Type B pancreatic cell (in vitro differentiated cells): ENCODE results near the gene SELENOT. TPM values are rescaled to one million over a fixed set of nuclear protein-coding genes. Genes with fewer than 3 reads are reported as not detected.

Experiments used
- DNase-seq: peaks from one replicate; pipeline ENCODE4 v3.0.0; 2021; ENCODE audit warnings: mixed read lengths; ENCODE audit not compliant: unreplicated experiment; ENCODE audit errors: extremely low spot score
- H3K27ac Mint-ChIP-seq: 2 replicates; pipeline ENCODE4 v1.8.0; 2021; ENCODE audit warnings: mild to moderate bottlenecking, mixed read lengths
- H3K27me3 Mint-ChIP-seq: 2 replicates; pipeline ENCODE4 v1.8.0; 2021; ENCODE audit warnings: mixed read lengths
- H3K36me3 Mint-ChIP-seq: 2 replicates; pipeline ENCODE4 v1.8.0; 2021; ENCODE audit warnings: mixed read lengths
- H3K4me1 Mint-ChIP-seq: one replicate; pipeline ENCODE4 v1.8.0; 2021; ENCODE audit warnings: mixed read lengths; ENCODE audit not compliant: unreplicated experiment
- H3K4me3 Mint-ChIP-seq: 2 replicates; pipeline ENCODE4 v1.8.0; 2021; ENCODE audit warnings: mild to moderate bottlenecking, mixed read lengths
- H3K9me3 Mint-ChIP-seq: 2 replicates; pipeline ENCODE4 v1.8.0; 2021; ENCODE audit warnings: mixed read lengths
- CTCF ChIP-seq: fragments of 200-600 bp; sonication (generic); conservative IDR thresholded peaks from 2 replicates; pipeline ENCODE4 v1.5.0; 2021; ENCODE audit warnings: antibody characterized with exemption, mild to moderate bottlenecking
- total RNA-seq: library from RNA; stranded (reverse); gene quantifications from 2 replicates; pipeline ENCODE4 v1.2.1, GENCODE V29; 2021; ENCODE audit warnings: low replicate concordance

Gene SELENOT
- total RNA-seq, 1 donor from 2014 or later: 73.8 TPM

- DNase-seq: no peak
- no peak overlapping the region for H3K4me3 Mint-ChIP-seq
These were observed 32.0 kb downstream of the SELENOT start for GRCh38 chr3:150635076-150635475.

DNA sequence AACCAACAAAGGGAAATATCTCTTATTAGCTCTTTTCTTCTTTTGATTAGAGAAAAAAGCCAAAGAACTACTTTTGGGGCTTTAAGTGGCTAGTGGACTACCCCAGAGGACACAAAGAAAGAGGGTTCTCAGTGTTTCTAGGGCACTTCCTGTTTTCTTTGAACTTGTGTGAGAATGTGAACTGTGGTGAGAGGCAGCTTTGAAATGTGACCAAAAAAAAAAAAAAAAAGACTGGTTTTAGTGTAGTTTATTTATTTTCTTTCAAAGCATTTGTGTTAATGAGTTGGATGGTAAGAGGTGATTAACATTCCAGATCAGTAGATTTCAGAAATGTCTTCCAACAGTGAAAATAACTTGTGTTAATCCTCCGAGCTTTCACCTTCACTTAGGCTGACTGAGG, 32.4 kb downstream of the SELENOT start:
- DNase-seq: no peak
- Mint-ChIP-seq H3K4me3 (no peak overlapping the region), H3K27ac (no peak overlapping the region), H3K9me3 (no peaks in the 10 kb centered on the region), H3K36me3 (peaks cover 2% of the 10 kb centered on the region), H3K4me1 (no peaks in the 10 kb centered on the region), H3K27me3 (no peaks in the 10 kb centered on the region)
- no peak for TF ChIP-seq CTCF

More at GRCh38 chr3:150635076-150635475, 32.0 kb downstream of the SELENOT start:
- H3K9me3 Mint-ChIP-seq: no peaks in the 10 kb centered on the region
- no peaks in the 10 kb centered on the region for H3K27me3 Mint-ChIP-seq
- H3K36me3 Mint-ChIP-seq: peaks cover 4% of the 10 kb centered on the region
- H3K4me1 Mint-ChIP-seq: no peaks in the 10 kb centered on the region
- no peak overlapping the region for H3K27ac Mint-ChIP-seq
- no peak for TF ChIP-seq CTCF

DNA sequence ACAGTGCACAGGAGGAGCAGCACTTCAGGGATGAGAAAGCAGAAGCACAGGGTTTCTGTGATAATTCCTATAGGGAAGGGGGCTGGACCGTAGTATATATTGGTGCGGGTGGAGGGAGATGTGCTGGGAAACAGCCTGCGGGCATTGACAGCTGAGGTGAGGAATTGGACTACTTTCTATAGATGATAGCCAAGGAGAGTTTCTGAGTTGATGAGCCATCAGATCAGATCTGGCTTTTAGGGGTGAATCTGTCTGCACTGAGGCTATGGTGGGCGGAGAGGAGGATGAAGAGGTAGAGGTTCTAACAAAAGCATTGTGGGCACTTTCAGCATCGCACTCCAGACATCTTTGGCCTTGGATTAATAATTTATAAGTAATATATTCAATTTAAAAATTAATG, 33.1 kb downstream of the SELENOT start:
- Mint-ChIP-seq H3K4me3 (no peak overlapping the region), H3K27me3 (no peaks in the 10 kb centered on the region), H3K9me3 (no peaks in the 10 kb centered on the region), H3K27ac (no peak overlapping the region), H3K4me1 (no peaks in the 10 kb centered on the region), H3K36me3 (no peaks in the 10 kb centered on the region)
- TF ChIP-seq CTCF: no peak
- no peak for DNase-seq

DNA sequence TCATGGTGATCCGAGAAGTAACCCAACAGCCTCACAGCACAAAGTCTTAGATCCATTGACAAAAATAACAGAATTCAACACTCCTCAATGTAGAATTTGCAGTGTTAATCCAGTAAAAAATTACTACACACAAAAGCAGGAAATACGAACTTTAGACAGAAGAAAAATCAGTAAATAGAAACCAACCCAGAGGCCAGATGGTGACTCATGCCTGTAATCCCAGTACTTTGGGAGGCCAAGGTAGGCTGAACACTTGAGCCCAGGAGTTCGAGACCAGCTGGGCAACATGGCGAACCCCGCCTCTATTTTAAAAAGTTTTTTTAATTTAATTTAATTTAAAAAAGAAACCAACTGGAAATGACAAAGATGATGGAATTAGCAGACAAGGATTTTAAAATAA, 36.1 kb downstream of the SELENOT start:
- Mint-ChIP-seq H3K4me3 (no peak overlapping the region), H3K4me1 (no peaks in the 10 kb centered on the region), H3K27me3 (no peaks in the 10 kb centered on the region), H3K27ac (no peak overlapping the region), H3K36me3 (no peaks in the 10 kb centered on the region), H3K9me3 (no peaks in the 10 kb centered on the region)
- no peak for DNase-seq
- TF ChIP-seq CTCF: no peak

GRCh38 chr3:150640256-150640655, 37.1 kb downstream of the SELENOT start:
- H3K4me1 Mint-ChIP-seq: no peaks in the 10 kb centered on the region
- H3K27me3 Mint-ChIP-seq: no peaks in the 10 kb centered on the region
- H3K27ac Mint-ChIP-seq: no peak overlapping the region
- TF ChIP-seq CTCF: no peak
- no peaks in the 10 kb centered on the region for H3K9me3 Mint-ChIP-seq
- no peak overlapping the region for H3K4me3 Mint-ChIP-seq
- no peak for DNase-seq
- H3K36me3 Mint-ChIP-seq: no peaks in the 10 kb centered on the region

- Mint-ChIP-seq H3K36me3 (no peaks in the 10 kb centered on the region), H3K4me3 (no peak overlapping the region), H3K27ac (no peak overlapping the region), H3K9me3 (no peaks in the 10 kb centered on the region), H3K27me3 (no peaks in the 10 kb centered on the region), H3K4me1 (no peaks in the 10 kb centered on the region)
- no peak for DNase-seq
- TF ChIP-seq CTCF: no peak
These were observed 50.0 kb downstream of the SELENOT start for GRCh38 chr3:150653110-150653561.
